ENCODE data around the gene CIT.

The CIT gene

GRCh38 chr12:119788786-119789185, 88.3 kb downstream of the CIT start (continued):
- TF ChIP-seq, protein P1, sequence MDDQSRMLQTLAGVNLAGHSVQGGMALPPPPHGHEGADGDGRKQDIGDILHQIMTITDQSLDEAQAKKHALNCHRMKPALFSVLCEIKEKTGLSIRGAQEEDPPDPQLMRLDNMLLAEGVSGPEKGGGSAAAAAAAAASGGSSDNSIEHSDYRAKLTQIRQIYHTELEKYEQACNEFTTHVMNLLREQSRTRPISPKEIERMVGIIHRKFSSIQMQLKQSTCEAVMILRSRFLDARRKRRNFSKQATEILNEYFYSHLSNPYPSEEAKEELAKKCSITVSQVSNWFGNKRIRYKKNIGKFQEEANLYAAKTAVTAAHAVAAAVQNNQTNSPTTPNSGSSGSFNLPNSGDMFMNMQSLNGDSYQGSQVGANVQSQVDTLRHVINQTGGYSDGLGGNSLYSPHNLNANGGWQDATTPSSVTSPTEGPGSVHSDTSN (CRISPR knock-in tag; IDR thresholded peaks at IDR 0.05), result no peak

DNA sequence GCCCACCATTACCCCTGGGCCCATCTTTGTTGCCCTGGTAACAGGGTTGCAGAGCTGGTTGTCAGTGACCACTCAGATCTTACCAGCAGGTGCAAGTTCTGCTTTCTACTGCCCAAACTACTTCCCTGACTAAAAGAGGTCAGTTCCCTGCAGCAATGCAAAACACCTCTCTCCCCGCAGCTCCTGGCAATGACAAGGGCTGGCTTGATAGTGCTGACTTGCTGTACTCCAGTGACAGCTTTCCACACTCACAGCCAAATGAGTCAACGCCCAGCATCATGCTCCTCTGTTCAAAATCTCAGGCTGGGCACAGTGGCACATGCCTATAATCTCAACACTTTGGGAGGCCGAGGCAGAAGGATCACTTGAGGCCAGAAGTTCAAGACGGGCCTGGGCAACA, 90.6 kb downstream of the CIT start:
- TF ChIP-seq PRDM1 (tag by site-specific recombination; IDR thresholded peaks at IDR 0.05), result no peak
- no peak for TF ChIP-seq ZSCAN18 (tag by site-specific recombination; IDR thresholded peaks at IDR 0.05)
- no peak for TF ChIP-seq ZNF184 (tag by site-specific recombination; IDR thresholded peaks at IDR 0.05)
- TF ChIP-seq, protein P2, sequence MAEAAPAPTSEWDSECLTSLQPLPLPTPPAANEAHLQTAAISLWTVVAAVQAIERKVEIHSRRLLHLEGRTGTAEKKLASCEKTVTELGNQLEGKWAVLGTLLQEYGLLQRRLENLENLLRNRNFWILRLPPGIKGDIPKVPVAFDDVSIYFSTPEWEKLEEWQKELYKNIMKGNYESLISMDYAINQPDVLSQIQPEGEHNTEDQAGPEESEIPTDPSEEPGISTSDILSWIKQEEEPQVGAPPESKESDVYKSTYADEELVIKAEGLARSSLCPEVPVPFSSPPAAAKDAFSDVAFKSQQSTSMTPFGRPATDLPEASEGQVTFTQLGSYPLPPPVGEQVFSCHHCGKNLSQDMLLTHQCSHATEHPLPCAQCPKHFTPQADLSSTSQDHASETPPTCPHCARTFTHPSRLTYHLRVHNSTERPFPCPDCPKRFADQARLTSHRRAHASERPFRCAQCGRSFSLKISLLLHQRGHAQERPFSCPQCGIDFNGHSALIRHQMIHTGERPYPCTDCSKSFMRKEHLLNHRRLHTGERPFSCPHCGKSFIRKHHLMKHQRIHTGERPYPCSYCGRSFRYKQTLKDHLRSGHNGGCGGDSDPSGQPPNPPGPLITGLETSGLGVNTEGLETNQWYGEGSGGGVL (tag by site-specific recombination; IDR thresholded peaks at IDR 0.05), result no peak
- TF ChIP-seq ZFP41 (tag by site-specific recombination; IDR thresholded peaks at IDR 0.05; ENCODE audit: borderline replicate concordance), result no peak
- no peak for TF ChIP-seq ZNF596 (tag by site-specific recombination; IDR thresholded peaks at IDR 0.05)
- no peak for TF ChIP-seq ZIC2 (tag by site-specific recombination; IDR thresholded peaks at IDR 0.05)
- TF ChIP-seq ZNF777 (tag by site-specific recombination; IDR thresholded peaks at IDR 0.05; ENCODE audit: borderline replicate concordance), result no peak
- TF ChIP-seq ZNF623 (tag by site-specific recombination; IDR thresholded peaks at IDR 0.05), result no peak
- no peak for TF ChIP-seq ZNF600 (tag by site-specific recombination; IDR thresholded peaks at IDR 0.05)
- TF ChIP-seq, protein P3, sequence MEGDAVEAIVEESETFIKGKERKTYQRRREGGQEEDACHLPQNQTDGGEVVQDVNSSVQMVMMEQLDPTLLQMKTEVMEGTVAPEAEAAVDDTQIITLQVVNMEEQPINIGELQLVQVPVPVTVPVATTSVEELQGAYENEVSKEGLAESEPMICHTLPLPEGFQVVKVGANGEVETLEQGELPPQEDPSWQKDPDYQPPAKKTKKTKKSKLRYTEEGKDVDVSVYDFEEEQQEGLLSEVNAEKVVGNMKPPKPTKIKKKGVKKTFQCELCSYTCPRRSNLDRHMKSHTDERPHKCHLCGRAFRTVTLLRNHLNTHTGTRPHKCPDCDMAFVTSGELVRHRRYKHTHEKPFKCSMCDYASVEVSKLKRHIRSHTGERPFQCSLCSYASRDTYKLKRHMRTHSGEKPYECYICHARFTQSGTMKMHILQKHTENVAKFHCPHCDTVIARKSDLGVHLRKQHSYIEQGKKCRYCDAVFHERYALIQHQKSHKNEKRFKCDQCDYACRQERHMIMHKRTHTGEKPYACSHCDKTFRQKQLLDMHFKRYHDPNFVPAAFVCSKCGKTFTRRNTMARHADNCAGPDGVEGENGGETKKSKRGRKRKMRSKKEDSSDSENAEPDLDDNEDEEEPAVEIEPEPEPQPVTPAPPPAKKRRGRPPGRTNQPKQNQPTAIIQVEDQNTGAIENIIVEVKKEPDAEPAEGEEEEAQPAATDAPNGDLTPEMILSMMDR (tag by site-specific recombination; IDR thresholded peaks at IDR 0.05), result no peak
- no peak for TF ChIP-seq SP7 (tag by site-specific recombination; IDR thresholded peaks at IDR 0.05)
- TF ChIP-seq ZNF394 (tag by site-specific recombination; IDR thresholded peaks at IDR 0.05; ENCODE audit: borderline replicate concordance), result no peak
- TF ChIP-seq ZNF785 (tag by site-specific recombination; IDR thresholded peaks at IDR 0.05), result no peak
- TF ChIP-seq ZNF548 (tag by site-specific recombination; IDR thresholded peaks at IDR 0.05), result no peak
- no peak for TF ChIP-seq ZNF658 (tag by site-specific recombination; IDR thresholded peaks at IDR 0.05)
- no peak for TF ChIP-seq ZNF354C (tag by site-specific recombination; IDR thresholded peaks at IDR 0.05; ENCODE audit: borderline replicate concordance, low read depth)
- ChIA-PET POLR2A (no interaction called here), CTCF (interaction anchor here (0.6 kb wide), 1 partner anchor 377 kb away, joined by 3 read pairs; no protein-coding TSS in a partner anchor)
- no peaks in the 10 kb centered on the region for H3K9me3 ChIP-seq (ENCODE audit: control insufficient read depth, insufficient read depth, low read depth, low read length)
- peaks cover 0 to 42% of the 10 kb centered on the region in 2 experiments; a peak in 1 of 3 replicates for H3K36me3 ChIP-seq (ENCODE audit: control insufficient read depth in 2 of 2, insufficient read depth in 1 of 2, low read length in 2 of 2)
- no peaks in the 10 kb centered on the region for H3K4me1 ChIP-seq (ENCODE audit: control insufficient read depth, insufficient read depth, low read length)
- H3K27ac ChIP-seq (ENCODE audit: extremely low read depth, low read depth, low read length), result no peak overlapping the region
- H3K4me3 ChIP-seq (ENCODE audit: low read depth, low read length), result no peak overlapping the region

- no peaks in the 10 kb centered on the region for H3K4me1 ChIP-seq (ENCODE audit: control insufficient read depth, insufficient read depth, low read length)
- ChIA-PET CTCF (no interaction called here), POLR2A (no interaction called here)
- H3K27ac ChIP-seq (ENCODE audit: extremely low read depth, low read depth, low read length), result no peak overlapping the region
- H3K4me3 ChIP-seq (ENCODE audit: low read depth, low read length), result no peak overlapping the region
- TF ChIP-seq, protein P4, sequence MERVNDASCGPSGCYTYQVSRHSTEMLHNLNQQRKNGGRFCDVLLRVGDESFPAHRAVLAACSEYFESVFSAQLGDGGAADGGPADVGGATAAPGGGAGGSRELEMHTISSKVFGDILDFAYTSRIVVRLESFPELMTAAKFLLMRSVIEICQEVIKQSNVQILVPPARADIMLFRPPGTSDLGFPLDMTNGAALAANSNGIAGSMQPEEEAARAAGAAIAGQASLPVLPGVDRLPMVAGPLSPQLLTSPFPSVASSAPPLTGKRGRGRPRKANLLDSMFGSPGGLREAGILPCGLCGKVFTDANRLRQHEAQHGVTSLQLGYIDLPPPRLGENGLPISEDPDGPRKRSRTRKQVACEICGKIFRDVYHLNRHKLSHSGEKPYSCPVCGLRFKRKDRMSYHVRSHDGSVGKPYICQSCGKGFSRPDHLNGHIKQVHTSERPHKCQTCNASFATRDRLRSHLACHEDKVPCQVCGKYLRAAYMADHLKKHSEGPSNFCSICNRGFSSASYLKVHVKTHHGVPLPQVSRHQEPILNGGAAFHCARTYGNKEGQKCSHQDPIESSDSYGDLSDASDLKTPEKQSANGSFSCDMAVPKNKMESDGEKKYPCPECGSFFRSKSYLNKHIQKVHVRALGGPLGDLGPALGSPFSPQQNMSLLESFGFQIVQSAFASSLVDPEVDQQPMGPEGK (tag by site-specific recombination; IDR thresholded peaks at IDR 0.05), result no peak
- TF ChIP-seq ZNF623 (tag by site-specific recombination; IDR thresholded peaks at IDR 0.05) (no peak), ZNF292 (tag by site-specific recombination; IDR thresholded peaks at IDR 0.05; ENCODE audit: borderline replicate concordance, low read depth) (no peak)
- H3K36me3 ChIP-seq (ENCODE audit: control insufficient read depth in 2 of 2, insufficient read depth in 1 of 2, low read length in 2 of 2), result peaks cover 0 to 39% of the 10 kb centered on the region in 2 experiments; a peak in 1 of 3 replicates
- no peaks in the 10 kb centered on the region for H3K9me3 ChIP-seq (ENCODE audit: control insufficient read depth, insufficient read depth, low read depth, low read length)
Observed at GRCh38 chr12:119784673-119785072, 92.4 kb downstream of the CIT start.
